ENCODE measurements around the gene CCL4. TPM values are rescaled to one million over a fixed set of nuclear protein-coding genes. Genes with fewer than 3 reads are reported as not detected.
"Not testable (repeated sequence)": the region's sequence is repeated elsewhere in the genome, so short reads cannot be mapped to it uniquely, and the experiment has no call there.

Gene CCL4
- total and polyA plus RNA-seq, 7 experiments from 2014 or later = 0.74 to 35.6 (median 2.2) TPM

GRCh38 chr17:36112572-36112971 lies 8.9 kb downstream of the CCL4 start:
- Histone ChIP-seq H3K9me3 (ENCODE audit: control insufficient read depth in 2 of 3, low read length in 3 of 3) (no peaks in the 10 kb centered on the region), H3K27ac (ENCODE audit: low read depth, low read length) (no peak overlapping the region), H3K27me3 (ENCODE audit: control insufficient read depth in 2 of 2, insufficient read depth in 2 of 2, low read length in 2 of 2) (no peaks in the 10 kb centered on the region), H3K4me3 (ENCODE audit: low read length) (no peak overlapping the region), H3K36me3 (ENCODE audit: control insufficient read depth in 2 of 3, insufficient read depth in 3 of 3, low read length in 3 of 3) (no peaks in the 10 kb centered on the region), H3K4me1 (ENCODE audit: control insufficient read depth in 2 of 2, insufficient read depth in 2 of 2, low read length in 2 of 2) (peaks cover 0 to 16% of the 10 kb centered on the region in 2 donors)
- Mint-ChIP-seq H3K4me3 (no peak overlapping the region), H3K4me1 (peaks cover 0 to 2% (median 0%) of the 10 kb centered on the region in 7 donors), H3K9me3 (peaks cover 0 to 8% (median 0%) of the 10 kb centered on the region in 11 donors), H3K27me3 (peaks cover 6 to 29% (median 12%) of the 10 kb centered on the region in 5 donors), H3K36me3 (no peaks in the 10 kb centered on the region), H3K27ac (no peak overlapping the region)
- intact Hi-C loops (cut with micrococcal nuclease) = loop anchor here in 1 of 2 donors (10.0 kb wide), 1 partner anchor 72 kb away; no protein-coding TSS in a partner anchor
- no peak for ATAC-seq
- no peak for DNase-seq
- ChIA-PET POLR2A (no interaction called here), CTCF (no interaction called here)

- DNase-seq; H3K4me1 Mint-ChIP-seq; POLR2A ChIA-PET; H3K27ac Mint-ChIP-seq; H3K4me3 ChIP-seq (ENCODE audit: low read length); H3K36me3 ChIP-seq (ENCODE audit: control insufficient read depth in 2 of 3, insufficient read depth in 3 of 3, low read length in 3 of 3); H3K27ac ChIP-seq (ENCODE audit: low read depth, low read length); H3K36me3 Mint-ChIP-seq; CTCF ChIA-PET; H3K4me3 Mint-ChIP-seq; H3K9me3 ChIP-seq (ENCODE audit: control insufficient read depth in 2 of 3, low read length in 3 of 3); ATAC-seq; H3K9me3 Mint-ChIP-seq; H3K27me3 ChIP-seq (ENCODE audit: control insufficient read depth in 2 of 2, insufficient read depth in 2 of 2, low read length in 2 of 2): not testable (repeated sequence)
- peaks cover 6 to 29% (median 12%) of the 10 kb centered on the region in 5 donors for H3K27me3 Mint-ChIP-seq
- peaks cover 0 to 11% of the 10 kb centered on the region in 2 donors for H3K4me1 ChIP-seq (ENCODE audit: control insufficient read depth in 2 of 2, insufficient read depth in 2 of 2, low read length in 2 of 2)
- intact Hi-C loops (cut with micrococcal nuclease) = loop anchor here in 1 of 2 donors (10.0 kb wide), 1 partner anchor 72 kb away; no protein-coding TSS in a partner anchor
Observed at GRCh38 chr17:36113131-36113530, 9.5 kb downstream of the CCL4 start.

GRCh38 chr17:36114971-36115648 lies 11.5 kb downstream of the CCL4 start:
- POLR2A ChIA-PET; H3K36me3 ChIP-seq (ENCODE audit: control insufficient read depth in 2 of 3, insufficient read depth in 3 of 3, low read length in 3 of 3); DNase-seq; H3K4me1 Mint-ChIP-seq; CTCF ChIA-PET; H3K27me3 ChIP-seq (ENCODE audit: control insufficient read depth in 2 of 2, insufficient read depth in 2 of 2, low read length in 2 of 2); H3K4me3 ChIP-seq (ENCODE audit: low read length); H3K36me3 Mint-ChIP-seq; H3K4me3 Mint-ChIP-seq; H3K9me3 Mint-ChIP-seq; H3K27ac ChIP-seq (ENCODE audit: low read depth, low read length); H3K9me3 ChIP-seq (ENCODE audit: control insufficient read depth in 2 of 3, low read length in 3 of 3); ATAC-seq; H3K27ac Mint-ChIP-seq; H3K4me1 ChIP-seq (ENCODE audit: control insufficient read depth in 2 of 2, insufficient read depth in 2 of 2, low read length in 2 of 2): not testable (repeated sequence)
- intact Hi-C loops (cut with micrococcal nuclease) = loop anchor here in 1 of 2 donors (10.0 kb wide), 1 partner anchor 70 kb away; no protein-coding TSS in a partner anchor
- peaks cover 0 to 26% (median 6%) of the 10 kb centered on the region in 5 donors for H3K27me3 Mint-ChIP-seq

GRCh38 chr17:36115649-36115977 lies 12.0 kb downstream of the CCL4 start:
- H3K36me3 ChIP-seq (ENCODE audit: control insufficient read depth in 2 of 3, insufficient read depth in 3 of 3, low read length in 3 of 3); CTCF ChIA-PET; ATAC-seq; H3K4me3 ChIP-seq (ENCODE audit: low read length); H3K9me3 ChIP-seq (ENCODE audit: control insufficient read depth in 2 of 3, low read length in 3 of 3); H3K27me3 ChIP-seq (ENCODE audit: control insufficient read depth in 2 of 2, insufficient read depth in 2 of 2, low read length in 2 of 2); H3K36me3 Mint-ChIP-seq; H3K4me1 ChIP-seq (ENCODE audit: control insufficient read depth in 2 of 2, insufficient read depth in 2 of 2, low read length in 2 of 2); H3K27ac ChIP-seq (ENCODE audit: low read depth, low read length); POLR2A ChIA-PET; H3K4me1 Mint-ChIP-seq; DNase-seq; H3K9me3 Mint-ChIP-seq; H3K4me3 Mint-ChIP-seq; H3K27ac Mint-ChIP-seq: not testable (repeated sequence)
- H3K27me3 Mint-ChIP-seq = peaks cover 0 to 25% (median 5%) of the 10 kb centered on the region in 5 donors
- intact Hi-C loops (cut with micrococcal nuclease) = loop anchor here in 1 of 2 donors (10.0 kb wide), 1 partner anchor 69 kb away; no protein-coding TSS in a partner anchor

- intact Hi-C loops (cut with micrococcal nuclease) = loop anchor here in 1 of 2 donors (10.0 kb wide), 1 partner anchor 67 kb away; no protein-coding TSS in a partner anchor
- H3K27ac ChIP-seq (ENCODE audit: low read depth, low read length) = no peak overlapping the region
- ATAC-seq = no peak
- H3K9me3 ChIP-seq (ENCODE audit: control insufficient read depth in 2 of 3, low read length in 3 of 3) = no peaks in the 10 kb centered on the region
- no peak for DNase-seq
- Mint-ChIP-seq H3K4me3 (no peak overlapping the region), H3K9me3 (peaks cover 0 to 8% (median 1%) of the 10 kb centered on the region in 11 donors), H3K27ac (no peak overlapping the region), H3K36me3 (no peaks in the 10 kb centered on the region), H3K27me3 (peaks cover 0 to 20% (median 11%) of the 10 kb centered on the region in 5 donors), H3K4me1 (no peaks in the 10 kb centered on the region)
- POLR2A ChIA-PET = no interaction called here
- no peaks in the 10 kb centered on the region for H3K27me3 ChIP-seq (ENCODE audit: control insufficient read depth in 2 of 2, insufficient read depth in 2 of 2, low read length in 2 of 2)
- no peaks in the 10 kb centered on the region for H3K36me3 ChIP-seq (ENCODE audit: control insufficient read depth in 2 of 3, insufficient read depth in 3 of 3, low read length in 3 of 3)
- no peak overlapping the region for H3K4me3 ChIP-seq (ENCODE audit: low read length)
- CTCF ChIA-PET = interaction anchor here (1.2 kb wide), 1 partner anchor 29 kb away, joined by 5 read pairs; no protein-coding TSS in a partner anchor
- no peaks in the 10 kb centered on the region for H3K4me1 ChIP-seq (ENCODE audit: control insufficient read depth in 2 of 2, insufficient read depth in 2 of 2, low read length in 2 of 2)
Observed at GRCh38 chr17:36117505-36118382, 14.1 kb downstream of the CCL4 start.

- H3K4me1 ChIP-seq (ENCODE audit: control insufficient read depth in 2 of 2, insufficient read depth in 2 of 2, low read length in 2 of 2) = no peaks in the 10 kb centered on the region
- peaks cover 0 to 7% (median 0%) of the 10 kb centered on the region in 11 donors for H3K9me3 Mint-ChIP-seq
- intact Hi-C loops (cut with micrococcal nuclease) = loop anchor here in 1 of 2 donors (10.0 kb wide), 1 partner anchor 66 kb away; no protein-coding TSS in a partner anchor
- H3K4me3 Mint-ChIP-seq = no peak overlapping the region
- peaks cover 0 to 26% (median 11%) of the 10 kb centered on the region in 5 donors for H3K27me3 Mint-ChIP-seq
- CTCF ChIA-PET = interaction anchor here (1.0 to 1.2 kb wide), 2 partner anchors 28 to 30 kb away, joined by 3 to 5 read pairs; no protein-coding TSS in a partner anchor
- no peak overlapping the region for H3K27ac ChIP-seq (ENCODE audit: low read depth, low read length)
- H3K9me3 ChIP-seq (ENCODE audit: control insufficient read depth in 2 of 3, low read length in 3 of 3) = no peaks in the 10 kb centered on the region
- no peaks in the 10 kb centered on the region for H3K4me1 Mint-ChIP-seq
- no peaks in the 10 kb centered on the region for H3K27me3 ChIP-seq (ENCODE audit: control insufficient read depth in 2 of 2, insufficient read depth in 2 of 2, low read length in 2 of 2)
- H3K36me3 ChIP-seq (ENCODE audit: control insufficient read depth in 2 of 3, insufficient read depth in 3 of 3, low read length in 3 of 3) = no peaks in the 10 kb centered on the region
- H3K4me3 ChIP-seq (ENCODE audit: low read length) = no peak overlapping the region
- no peak overlapping the region for H3K27ac Mint-ChIP-seq
- no peaks in the 10 kb centered on the region for H3K36me3 Mint-ChIP-seq
- DNase-seq (no peak), ATAC-seq (no peak)
- POLR2A ChIA-PET = no interaction called here
Observed at GRCh38 chr17:36118477-36119353, 15.1 kb downstream of the CCL4 start.

All from naive thymus-derived CD4-positive, alpha-beta T cell (primary cell).